B cell (primary cell): ENCODE results near the gene MAPRE3. TPM values are rescaled to one million over a fixed set of nuclear protein-coding genes. Genes with fewer than 3 reads are reported as not detected.

Experiments used
- ATAC-seq: fragments of 200-7000 bp; cut with Tn5 transposase; one replicate; pipeline ENCODE4 v1.10.0; 2021; ENCODE audit warnings: low read depth, mild to moderate bottlenecking, moderate number of reproducible peaks, moderate library complexity
- CTCF ChIA-PET: fragments of 350-600 bp; sonication (Branson Sonifier 250); formaldehyde crosslinking; loops from one replicate; lab custom pipeline; 2021; ENCODE audit warnings: antibody characterized with exemption, inconsistent platforms; lab: Charles Lee
- POLR2A ChIA-PET: fragments of 350-600 bp; sonication (Branson Sonifier 250); formaldehyde crosslinking; loops from one replicate; lab custom pipeline; 2021; ENCODE audit warnings: antibody characterized with exemption; lab: Charles Lee
- DNase-seq: peaks from one replicate; pipeline ENCODE4 v3.0.0; 2013
- H2AFZ ChIP-seq: 2 replicates; pipeline ENCODE4 v1.6.1; 2012; ENCODE audit warnings: mild to moderate bottlenecking, low read depth, low read length; ENCODE audit not compliant: insufficient read depth, poor library complexity, severe bottlenecking
- H3K27ac ChIP-seq, 2 donors: 1 replicate in 1 of 2; 2 replicates in 1 of 2; pipeline ENCODE4 v1.5.1; 2012 to 2013; ENCODE audit warnings: low read length in 2 of 2, mild to moderate bottlenecking in 2 of 2, moderate library complexity in 1 of 2
- H3K27me3 ChIP-seq, 4 experiments: fragments of 200-600 bp in 1 of 4; sonication (generic) in 1 of 4; replicated peaks in 1 of 4; 1 replicate in 2 of 4; 2 replicates in 2 of 4; pipeline versions ENCODE4 v1.6.1 to v1.7.0; 2013 to 2016; ENCODE audit warnings: low read length in 3 of 4, mild to moderate bottlenecking in 2 of 4, mixed read lengths in 1 of 4, moderate library complexity in 1 of 4; ENCODE audit not compliant: insufficient read depth in 4 of 4, control insufficient read depth in 3 of 4; ENCODE audit errors: control extremely low read depth in 1 of 4
- H3K36me3 ChIP-seq, 2 experiments: replicated peaks in 1 of 2; 1 replicate in 1 of 2; 2 replicates in 1 of 2; pipeline versions ENCODE4 v1.6.1 to v1.7.1; 2013; ENCODE audit warnings: low read length in 1 of 2; ENCODE audit not compliant: insufficient read depth in 2 of 2, control insufficient read depth in 1 of 2; ENCODE audit errors: control extremely low read depth in 1 of 2, extremely low read depth in 1 of 2
- H3K4me1 ChIP-seq, 2 donors: fragments of 200-600 bp in 1 of 2; sonication (generic) in 1 of 2; 1 replicate in 1 of 2; 2 replicates in 1 of 2; pipeline versions ENCODE4 v1.5.1 to v1.6.1; 2013 to 2017; ENCODE audit warnings: low read length in 2 of 2; ENCODE audit not compliant: control insufficient read depth in 2 of 2, insufficient read depth in 2 of 2
- H3K4me2 ChIP-seq: replicated peaks from 2 replicates; pipeline ENCODE3; 2012; ENCODE audit warnings: mild to moderate bottlenecking, low read depth, low read length; ENCODE audit not compliant: poor library complexity, severe bottlenecking
- H3K4me3 ChIP-seq, 5 experiments: fragments of 200-600 bp in 1 of 5; sonication (generic) in 1 of 5; 1 replicate in 3 of 5; 2 replicates in 2 of 5; pipeline versions ENCODE4 v1.5.1 to v1.7.0; 2011 to 2016; ENCODE audit warnings: low read length in 4 of 5, mild to moderate bottlenecking in 4 of 5, low read depth in 2 of 5, control low read depth in 1 of 5, moderate library complexity in 1 of 5; ENCODE audit not compliant: insufficient read depth in 1 of 5; ENCODE audit errors: control extremely low read depth in 1 of 5, extremely low read depth in 1 of 5
- H3K79me2 ChIP-seq: fragments of 200-600 bp; sonication (generic); one replicate; pipeline ENCODE4 v1.6.0; 2016; ENCODE audit warnings: low read length; ENCODE audit not compliant: control insufficient read depth, insufficient read depth
- H3K9ac ChIP-seq: fragments of 200-600 bp; sonication (generic); 2 replicates; pipeline ENCODE4 v1.6.1; 2017; ENCODE audit warnings: mild to moderate bottlenecking, low read length, moderate library complexity
- H3K9me3 ChIP-seq, 3 donors: one replicate each; pipeline versions ENCODE4 v1.6.1 to v1.7.1; 2013; ENCODE audit warnings: low read length in 2 of 3; ENCODE audit not compliant: control insufficient read depth in 2 of 3, insufficient read depth in 1 of 3; ENCODE audit errors: control extremely low read depth in 1 of 3
- H4K20me1 ChIP-seq: 2 replicates; pipeline ENCODE4 v1.6.0; 2012; ENCODE audit warnings: mild to moderate bottlenecking, low read length; ENCODE audit not compliant: insufficient read depth, control insufficient read depth, poor library complexity, severe bottlenecking
- H3K27ac Mint-ChIP-seq: one replicate; pipeline ENCODE4 v1.8.0; 2021; ENCODE audit warnings: mixed read lengths
- H3K27me3 Mint-ChIP-seq: one replicate; pipeline ENCODE4 v1.8.0; 2021; ENCODE audit warnings: mixed read lengths
- H3K4me1 Mint-ChIP-seq: one replicate; pipeline ENCODE4 v1.8.0; 2021; ENCODE audit warnings: mixed read lengths
- H3K4me3 Mint-ChIP-seq: one replicate; pipeline ENCODE4 v1.8.0; 2021; ENCODE audit warnings: mixed read lengths
- H3K9me3 Mint-ChIP-seq: one replicate; pipeline ENCODE4 v1.8.0; 2022; ENCODE audit warnings: mixed read lengths; ENCODE audit not compliant: insufficient read depth
- CTCF ChIP-seq: fragments of 200-600 bp; IDR thresholded peaks from one replicate; pipeline ENCODE4 v1.8.0; 2022; ENCODE audit warnings: antibody characterized with exemption, mild to moderate bottlenecking
- EZH2 ChIP-seq: IDR thresholded peaks from 2 replicates; pipeline ENCODE4 v1.6.1; 2012; ENCODE audit warnings: borderline replicate concordance, low read depth, mild to moderate bottlenecking, moderate library complexity, low read length; ENCODE audit not compliant: insufficient read depth, poor library complexity, severe bottlenecking
- WGBS: methylation state at CpG from one replicate; pipeline ENCODE4 v1.1.5; 2013; ENCODE audit warnings: missing lambda C conversion rate; ENCODE audit not compliant: insufficient coverage; 5-methylcytosine and 5-hydroxymethylcytosine counted together
- intact Hi-C: fragments of 100-400 bp; cut with micrococcal nuclease; formaldehyde crosslinking; loops from one replicate; pipeline ENCODE4 v1.10.0; 2022
- polyA plus RNA-seq: library from polyadenylated mRNA; depleted of rRNA; stranded (reverse); fragments of >200 nt; gene quantifications from 2 replicates; pipeline ENCODE4 v1.2.3, GENCODE V29; 2012
- total RNA-seq, 2 donors: library from RNA; stranded (reverse); fragments of 120-200 nt in 1 of 2; gene quantifications; 1 replicate in 1 of 2; 2 replicates in 1 of 2; pipeline versions ENCODE4 v1.2.3 to v1.2.4, GENCODE V29; 2013 to 2022

Gene MAPRE3
- total and polyA plus RNA-seq, 2 donors (not counting 1 experiment from before 2014, with no cell fraction given): 5.4 to 9.8 TPM

- Histone ChIP-seq H3K4me1 (no peaks in the 10 kb centered on the region), H3K27ac (no peak overlapping the region), H3K9ac (no peak overlapping the region), H2AFZ (no peak overlapping the region), H4K20me1 (no peaks in the 10 kb centered on the region), H3K79me2 (no peaks in the 10 kb centered on the region), H3K27me3 (peaks cover 0 to 5% (median 1%) of the 10 kb centered on the region in 4 experiments), H3K4me2 (no peak overlapping the region), H3K9me3 (no peaks in the 10 kb centered on the region), H3K4me3 (no peak overlapping the region), H3K36me3 (no peaks in the 10 kb centered on the region)
- Mint-ChIP-seq H3K4me1 (no peaks in the 10 kb centered on the region), H3K4me3 (no peak overlapping the region), H3K27ac (no peak overlapping the region), H3K27me3 (peaks cover 16% of the 10 kb centered on the region), H3K9me3 (no peaks in the 10 kb centered on the region)
- DNase-seq: no peak
- TF ChIP-seq CTCF (no peak), EZH2 (no peak)
- WGBS: no CpG with 5 or more reads among the region's 3 CpGs
- no peak for ATAC-seq
- ChIA-PET CTCF (interaction anchor here (0.9 to 2.8 kb wide), 3 partner anchors 8 to 35 kb away, joined by 3 to 10 read pairs (median 3); no protein-coding TSS in a partner anchor), POLR2A (no interaction called here)
- intact Hi-C loops: no loop called here
Measured at GRCh38 chr2:26983746-26984145, 13.3 kb downstream of the MAPRE3 start.

DNA sequence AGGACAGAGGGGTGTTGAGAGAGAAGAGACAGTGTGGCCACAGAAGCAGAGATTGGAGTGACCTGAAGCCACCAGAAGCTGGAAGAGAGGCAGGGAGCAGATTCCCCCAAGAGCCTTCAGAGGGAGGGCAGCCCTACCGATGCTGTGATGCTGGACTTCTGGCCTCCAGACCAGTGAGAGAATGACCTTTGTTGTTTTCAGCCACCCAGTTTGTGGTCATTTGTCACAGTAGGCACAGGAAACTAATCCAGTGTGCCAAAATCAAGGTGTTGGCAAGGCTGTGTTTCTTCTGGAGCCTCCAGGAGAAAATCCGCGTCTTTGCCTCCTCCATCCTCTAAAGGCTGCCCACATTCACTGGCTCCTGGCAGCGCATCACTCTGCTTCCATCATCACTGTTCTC is 15.4 kb downstream of the MAPRE3 start:
- no peak overlapping the region for H3K27ac ChIP-seq
- H3K4me3 Mint-ChIP-seq: no peak overlapping the region
- H3K27me3 ChIP-seq: peaks cover 0 to 3% (median 0%) of the 10 kb centered on the region in 4 experiments
- CTCF ChIA-PET: no interaction called here
- intact Hi-C loops: no loop called here
- ATAC-seq (no peak), DNase-seq (no peak)
- POLR2A ChIA-PET: no interaction called here
- no peaks in the 10 kb centered on the region for H4K20me1 ChIP-seq
- no peaks in the 10 kb centered on the region for H3K9me3 Mint-ChIP-seq
- H3K4me1 Mint-ChIP-seq: no peaks in the 10 kb centered on the region
- H3K27me3 Mint-ChIP-seq: peaks cover 5% of the 10 kb centered on the region
- H3K79me2 ChIP-seq: no peaks in the 10 kb centered on the region
- H3K4me2 ChIP-seq: no peak overlapping the region
- H3K9ac ChIP-seq: no peak overlapping the region
- no peaks in the 10 kb centered on the region for H3K9me3 ChIP-seq
- no peak overlapping the region for H3K27ac Mint-ChIP-seq
- no peak overlapping the region for H2AFZ ChIP-seq
- TF ChIP-seq EZH2 (no peak), CTCF (no peak)
- 93% methylated on average over 4 of the region's 4 CpGs for WGBS
- H3K4me3 ChIP-seq: no peak overlapping the region
- no peaks in the 10 kb centered on the region for H3K4me1 ChIP-seq
- H3K36me3 ChIP-seq: no peaks in the 10 kb centered on the region
